ENCODE results near the gene KLK13.

Gene KLK13

GRCh38 chr19:51040151-51040550, 24.7 kb downstream of the KLK13 start:
- POLR2A ChIA-PET, result no interaction called here
- CTCF ChIA-PET, result interaction anchor here (1.0 kb wide), 1 partner anchor 23 kb away, joined by 3 read pairs; no protein-coding TSS in a partner anchor
- no peak overlapping the region for H3K4me3 ChIP-seq (ENCODE audit: low read depth, low read length)
- no peak for DNase-seq (ENCODE audit: low read depth, low spot score)
- TF ChIP-seq, protein P1, sequence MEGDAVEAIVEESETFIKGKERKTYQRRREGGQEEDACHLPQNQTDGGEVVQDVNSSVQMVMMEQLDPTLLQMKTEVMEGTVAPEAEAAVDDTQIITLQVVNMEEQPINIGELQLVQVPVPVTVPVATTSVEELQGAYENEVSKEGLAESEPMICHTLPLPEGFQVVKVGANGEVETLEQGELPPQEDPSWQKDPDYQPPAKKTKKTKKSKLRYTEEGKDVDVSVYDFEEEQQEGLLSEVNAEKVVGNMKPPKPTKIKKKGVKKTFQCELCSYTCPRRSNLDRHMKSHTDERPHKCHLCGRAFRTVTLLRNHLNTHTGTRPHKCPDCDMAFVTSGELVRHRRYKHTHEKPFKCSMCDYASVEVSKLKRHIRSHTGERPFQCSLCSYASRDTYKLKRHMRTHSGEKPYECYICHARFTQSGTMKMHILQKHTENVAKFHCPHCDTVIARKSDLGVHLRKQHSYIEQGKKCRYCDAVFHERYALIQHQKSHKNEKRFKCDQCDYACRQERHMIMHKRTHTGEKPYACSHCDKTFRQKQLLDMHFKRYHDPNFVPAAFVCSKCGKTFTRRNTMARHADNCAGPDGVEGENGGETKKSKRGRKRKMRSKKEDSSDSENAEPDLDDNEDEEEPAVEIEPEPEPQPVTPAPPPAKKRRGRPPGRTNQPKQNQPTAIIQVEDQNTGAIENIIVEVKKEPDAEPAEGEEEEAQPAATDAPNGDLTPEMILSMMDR (IDR thresholded peaks at IDR 0.05; ENCODE audit: insufficient read depth, low read length, missing control alignments), result no peak

DNA sequence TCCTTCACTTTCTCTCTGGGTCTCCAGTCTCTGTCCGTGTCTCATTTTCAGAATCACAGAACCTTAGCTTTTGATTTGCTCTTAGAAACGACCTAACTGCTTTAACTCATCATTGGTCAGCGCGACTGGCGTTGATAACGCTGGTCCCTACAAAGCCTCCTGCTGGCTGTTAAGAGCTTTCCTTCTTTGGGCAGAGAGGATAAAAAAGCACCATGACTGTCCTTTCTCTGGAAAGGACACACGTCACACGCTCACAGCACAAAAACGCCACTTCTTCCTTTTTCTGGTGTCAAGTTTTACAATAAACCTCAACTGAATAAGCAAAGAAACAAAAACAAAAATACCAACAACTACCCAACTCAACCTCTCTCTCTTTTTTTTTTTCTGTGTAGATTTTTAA, 28.4 kb downstream of the KLK13 start:
- CTCF ChIA-PET, result no interaction called here
- POLR2A ChIA-PET, result no interaction called here
- TF ChIP-seq, protein P1 (IDR thresholded peaks at IDR 0.05; ENCODE audit: insufficient read depth, low read length, missing control alignments), result no peak
- no peak for DNase-seq (ENCODE audit: low read depth, low spot score)
- H3K4me3 ChIP-seq (ENCODE audit: low read depth, low read length), result no peak overlapping the region

DNA sequence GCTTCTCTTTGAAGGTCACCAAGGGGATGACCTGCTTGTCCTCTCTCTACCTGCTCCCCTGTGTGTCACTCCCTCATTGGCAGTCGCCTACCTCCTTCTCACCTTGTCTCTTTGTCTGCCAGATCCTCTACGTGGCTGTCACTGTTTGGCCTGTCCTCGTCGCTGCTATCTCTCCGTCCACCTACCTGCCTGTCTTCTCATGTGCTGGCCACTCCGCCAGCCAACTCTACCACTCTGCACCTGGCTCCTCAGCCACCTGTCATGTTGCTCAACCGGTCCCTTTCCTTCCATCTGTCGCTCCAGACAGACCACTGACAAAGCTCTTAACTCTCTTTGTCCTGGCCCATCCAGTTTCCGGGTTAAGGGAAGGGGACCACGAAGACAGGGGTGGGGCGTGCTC, 30.2 kb downstream of the KLK13 start, which contains the start of gene KLK12:
KLK12 (minus strand) TSS at position 299 of the 400 bp plus-strand sequence. CDS start 381 bp downstream, outside the sequence.
- POLR2A ChIA-PET, result no interaction called here
- TF ChIP-seq, protein P1 (IDR thresholded peaks at IDR 0.05; ENCODE audit: insufficient read depth, low read length, missing control alignments), result no peak

DNA sequence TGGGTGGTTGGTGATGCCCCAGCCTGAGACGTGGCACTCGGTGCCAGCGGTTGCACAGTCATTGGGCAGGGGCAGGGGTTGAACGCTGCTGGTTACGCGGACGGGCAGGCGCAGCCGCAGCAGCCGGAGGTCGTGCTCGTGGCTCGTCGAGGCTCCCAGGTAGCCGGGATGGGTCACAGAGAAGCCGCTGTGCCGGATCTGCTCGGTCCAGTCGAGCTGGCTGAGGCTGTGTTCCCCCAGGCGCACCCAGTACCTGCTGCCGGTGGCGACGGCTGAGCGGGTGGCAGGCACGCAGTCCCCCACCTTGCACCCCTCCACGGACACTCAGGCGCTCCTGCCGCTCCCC, 33.0 kb downstream of the KLK13 start:
- ChIA-PET CTCF (no interaction called here), POLR2A (interaction anchor here (0.6 kb wide), 1 partner anchor 62 kb away, joined by 3 read pairs; no protein-coding TSS in a partner anchor)
- TF ChIP-seq, protein P1 (IDR thresholded peaks at IDR 0.05; ENCODE audit: insufficient read depth, low read length, missing control alignments), result no peak
- DNase-seq (ENCODE audit: low read depth, low spot score), result no peak
- H3K4me3 ChIP-seq (ENCODE audit: low read depth, low read length), result no peak overlapping the region

More for the DNA sequence above, 30.2 kb downstream of the KLK13 start, which contains the start of gene KLK12:
- no peak for DNase-seq (ENCODE audit: low read depth, low spot score)
- CTCF ChIA-PET, result no interaction called here
- no peak within 1 kb of the TSS for H3K4me3 ChIP-seq (ENCODE audit: low read depth, low read length)

- ChIA-PET POLR2A (no interaction called here), CTCF (no interaction called here)
- H3K4me3 ChIP-seq (ENCODE audit: low read depth, low read length), result no peak overlapping the region
- TF ChIP-seq, protein P1 (IDR thresholded peaks at IDR 0.05; ENCODE audit: insufficient read depth, low read length, missing control alignments), result no peak
- DNase-seq (ENCODE audit: low read depth, low spot score), result no peak
These were observed 33.5 kb downstream of the KLK13 start for GRCh38 chr19:51031220-51031879.

GRCh38 chr19:51030631-51031030, 34.3 kb downstream of the KLK13 start:
- TF ChIP-seq, protein P1 (IDR thresholded peaks at IDR 0.05; ENCODE audit: insufficient read depth, low read length, missing control alignments), result no peak
- ChIA-PET CTCF (no interaction called here), POLR2A (no interaction called here)
- DNase-seq (ENCODE audit: low read depth, low spot score), result no peak
- H3K4me3 ChIP-seq (ENCODE audit: low read depth, low read length), result no peak overlapping the region

All from AG04449 (cell line).